Vagina (tissue), 2 donors: ENCODE measurements around the gene MGLL.

Source experiments
- CTCF ChIP-seq, 3 experiments: fragments of 450-650 bp in 2 of 3; fragments of 200-600 bp in 1 of 3; sonication (generic) in 1 of 3; IDR thresholded peaks; one replicate each; pipeline ENCODE4 v1.5.1; 2017 to 2019; ENCODE audit warnings: antibody characterized with exemption in 3 of 3, mild to moderate bottlenecking in 2 of 3, moderate library complexity in 2 of 3
- POLR2A ChIP-seq, 2 donors: fragments of 450-650 bp; IDR thresholded peaks; one replicate each; pipeline ENCODE4 v1.6.1; 2017; ENCODE audit warnings: antibody characterized with exemption in 2 of 2, mild to moderate bottlenecking in 2 of 2, moderate library complexity in 2 of 2

GRCh38 chr3:127744253-127744815 lies 78.0 kb downstream of the MGLL start:
- TF ChIP-seq CTCF (IDR thresholded peaks at IDR 0.05) (no peak), POLR2A (IDR thresholded peaks at IDR 0.05) (no peak)
